GM21576 (cell line): ENCODE results near the gene LYSMD1.
A peak's percentile ranks its signal among the peaks of the same experiment; 100 is the strongest.

ENCODE experiments used
- ATAC-seq: cut with Tn5 transposase; IDR thresholded peaks from one replicate; pipeline ENCODE4 v1.9.1; 2021; ENCODE audit warnings: mild to moderate bottlenecking, moderate library complexity; ENCODE audit not compliant: unreplicated experiment

The LYSMD1 gene

DNA sequence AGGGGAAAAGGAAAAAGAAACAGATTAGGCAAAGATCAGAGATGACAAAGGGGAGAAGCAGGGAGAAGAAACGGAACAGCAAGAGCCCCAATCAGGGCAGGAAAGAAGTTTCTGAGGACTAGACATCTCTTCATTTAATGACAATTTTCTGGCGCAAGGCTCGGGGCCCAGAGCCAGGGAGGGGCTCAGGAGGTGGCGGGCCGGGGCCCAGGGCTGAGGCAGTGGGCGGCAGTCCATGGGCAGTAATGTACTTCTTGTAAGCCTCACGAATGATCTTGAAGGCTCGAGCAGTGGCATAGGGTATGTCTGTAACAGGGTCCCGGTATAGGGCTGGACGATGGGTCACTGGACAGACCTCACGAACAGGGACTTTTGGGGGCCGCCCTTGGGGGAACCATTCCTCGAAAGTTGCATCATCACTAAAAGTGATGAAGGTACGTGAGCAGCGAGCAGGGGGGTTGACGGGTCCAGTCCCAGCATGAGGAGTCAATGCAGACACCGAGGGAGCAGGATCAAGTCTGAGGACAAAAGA, 10.9 kb upstream of the LYSMD1 start:
- no peak for ATAC-seq

- no peak for ATAC-seq
These were observed 10.2 kb upstream of the LYSMD1 start, which contains the start of gene TMOD4 for GRCh38 chr1:151175863-151176262. Gene TMOD4 (minus strand): TSS chr1:151175981. CDS start chr1:151174875, 1,106 bp downstream.

DNA sequence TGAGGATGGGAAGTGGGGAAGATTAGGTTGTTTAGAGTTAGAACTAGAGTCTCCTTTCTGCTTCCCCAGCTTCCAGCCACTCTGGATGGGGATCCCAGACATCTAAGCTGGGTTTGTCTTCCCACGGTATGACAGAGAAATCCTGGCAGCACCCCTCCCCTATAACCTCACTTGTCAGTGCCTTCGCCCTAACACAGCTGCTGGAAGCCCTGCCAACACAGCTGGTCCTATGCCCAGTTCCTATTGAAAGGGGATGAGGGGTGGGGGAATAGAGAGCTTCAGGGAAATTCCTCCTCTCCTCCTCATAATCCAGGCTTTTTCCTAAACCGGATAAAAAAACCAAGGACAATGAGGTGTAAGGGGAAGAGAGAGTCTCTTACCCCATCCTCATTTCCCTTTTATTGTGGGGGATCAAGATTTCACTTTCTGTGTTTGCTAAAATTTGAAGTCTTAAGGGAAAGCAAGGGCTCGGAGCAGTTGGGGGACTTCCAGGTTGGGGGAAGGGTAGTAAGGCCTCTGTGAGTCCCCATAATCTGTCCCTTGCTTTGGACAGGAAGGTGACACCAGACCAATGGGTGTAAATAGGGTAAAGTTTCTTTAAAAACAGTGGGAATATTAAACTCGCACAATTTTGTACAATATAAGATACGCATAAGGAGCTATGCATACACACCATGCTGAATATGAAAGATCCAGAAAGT, 9.5 kb upstream of the LYSMD1 start:
- ATAC-seq: no peak

- ATAC-seq: no peak
These were observed 5.5 kb upstream of the LYSMD1 start for GRCh38 chr1:151171190-151171589.

DNA sequence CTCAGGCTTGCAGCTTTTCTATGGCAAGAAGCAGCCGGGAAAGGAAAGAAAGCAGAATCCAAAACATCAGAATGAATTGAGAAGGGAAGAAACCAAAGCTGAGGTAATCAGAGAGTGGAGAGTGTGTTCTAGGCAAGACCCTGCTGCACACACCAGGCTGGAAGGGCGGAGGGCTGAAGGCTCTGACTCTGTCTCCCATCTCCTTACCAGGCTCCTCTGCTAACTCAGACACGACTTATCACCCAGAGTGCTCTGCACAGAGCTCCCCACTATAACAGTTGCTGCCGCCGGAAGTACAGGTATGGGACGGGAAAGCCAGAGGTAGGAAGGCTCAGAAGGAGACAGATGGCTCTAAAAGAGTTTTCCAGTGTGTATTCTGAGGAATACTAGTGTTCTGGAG, 1.4 kb upstream of the LYSMD1 start:
- no peak for ATAC-seq

DNA sequence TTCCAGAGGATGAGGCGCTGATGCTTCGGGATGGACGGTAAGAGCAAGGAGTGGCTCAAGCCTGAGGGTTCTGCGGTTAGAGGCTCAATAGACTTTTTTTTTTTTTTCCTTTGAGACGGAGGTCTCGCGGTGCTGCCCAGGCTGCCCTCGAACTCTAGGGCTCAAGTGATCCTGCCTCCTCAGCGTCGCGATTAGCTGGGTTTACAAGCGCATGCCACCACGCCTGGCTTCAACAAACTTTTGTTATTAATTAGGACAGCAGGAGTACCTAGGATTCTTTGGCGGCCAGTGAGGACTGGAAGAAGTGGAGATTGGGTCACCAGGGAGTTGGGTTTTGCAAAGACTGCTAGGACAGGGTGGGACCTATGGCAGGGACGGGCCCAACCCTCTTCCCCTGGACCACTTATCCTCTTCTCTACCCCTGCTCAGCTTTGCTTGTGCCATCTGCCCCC, 829 bp upstream of the LYSMD1 start:
- no peak for ATAC-seq

DNA sequence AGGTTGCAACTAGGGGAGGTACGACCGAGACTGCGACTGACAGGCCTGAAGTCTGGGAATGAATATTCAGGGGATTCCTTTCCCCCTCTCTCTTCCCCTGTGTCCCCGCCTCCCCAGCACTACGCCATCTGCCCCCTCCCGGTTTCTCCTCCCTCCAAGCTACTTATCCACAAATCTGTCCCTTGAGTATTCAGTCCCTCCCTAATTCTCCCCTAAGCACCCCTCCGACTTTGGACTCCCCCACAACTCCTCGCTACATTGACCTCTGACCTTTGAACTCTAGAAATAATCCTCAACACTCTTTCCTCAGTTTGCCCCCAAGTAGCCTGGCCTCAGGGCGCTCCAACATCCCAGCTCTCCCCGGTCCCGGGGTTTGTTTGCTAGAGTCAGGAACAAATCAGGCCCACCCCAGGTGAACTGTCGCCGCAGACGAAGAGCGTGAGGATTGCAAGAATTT, 393 bp downstream of the LYSMD1 start:
- no peak for ATAC-seq

DNA sequence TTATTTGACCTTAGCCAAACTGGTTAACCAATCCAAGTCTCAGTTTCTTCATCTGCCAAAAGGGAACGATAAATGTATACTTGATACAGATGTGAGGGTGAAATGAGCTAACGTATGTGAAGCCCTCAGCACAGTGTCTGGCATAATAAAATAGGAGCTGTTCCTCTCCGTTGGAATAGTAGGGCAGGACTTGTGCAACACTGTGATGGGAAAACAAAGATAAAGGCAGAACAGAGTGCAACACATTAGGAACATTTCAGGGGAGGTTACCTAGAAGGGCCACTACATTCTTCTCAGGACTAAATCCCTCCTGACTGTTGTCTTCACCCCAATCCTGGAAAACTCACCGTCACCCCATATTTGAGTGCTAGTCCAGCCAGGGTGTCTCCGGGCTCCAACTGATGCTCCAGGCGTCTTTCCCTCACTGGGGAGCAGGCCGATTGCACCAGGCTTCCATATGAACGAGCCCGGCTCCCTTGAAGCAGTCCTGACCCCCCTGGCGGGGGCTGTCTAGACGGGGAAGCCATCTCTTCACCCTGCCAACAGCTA, 896 bp downstream of the LYSMD1 start:
- ATAC-seq: no peak

DNA sequence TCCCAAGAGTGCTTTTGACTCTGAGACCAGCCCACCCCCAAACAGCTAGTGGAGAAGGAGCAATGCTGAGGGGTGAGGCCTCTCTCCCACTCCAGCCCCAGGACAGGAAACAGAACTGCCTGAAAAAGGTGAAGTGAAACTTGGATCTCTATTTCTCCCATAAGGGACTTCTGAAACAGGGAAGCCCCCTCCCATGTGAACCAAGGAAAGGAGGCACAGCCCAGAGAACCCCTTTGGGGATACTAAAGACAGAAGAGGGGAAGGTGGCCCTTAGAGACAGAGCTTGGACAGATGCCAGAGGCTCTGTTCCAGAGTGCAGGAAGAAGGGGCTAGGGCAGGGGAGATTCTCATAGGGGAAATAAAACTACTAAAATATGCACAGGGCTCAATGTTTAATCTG, 6.3 kb downstream of the LYSMD1 start:
- no peak for ATAC-seq

- no peak for ATAC-seq
These were observed 6.9 kb downstream of the LYSMD1 start for GRCh38 chr1:151158751-151159251.

DNA sequence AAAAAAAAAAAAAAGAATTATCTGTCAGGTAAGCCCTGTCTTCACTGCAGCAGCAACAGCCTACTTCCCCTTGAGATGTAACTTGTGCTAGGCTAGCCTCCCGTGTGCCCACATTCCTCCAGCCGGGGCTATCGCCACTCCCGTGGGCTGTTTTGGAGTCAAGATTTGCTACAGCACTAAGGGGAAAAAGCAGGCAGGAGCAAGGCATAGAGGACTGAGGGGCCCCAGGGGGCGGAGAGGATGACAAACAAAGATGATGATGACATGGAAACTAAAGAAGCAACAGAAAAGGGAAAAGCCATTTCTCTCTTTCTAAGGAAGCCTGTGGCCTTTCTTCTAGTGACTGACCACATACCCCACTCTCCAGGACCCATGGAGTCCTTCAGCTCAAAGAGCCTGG, 7.4 kb downstream of the LYSMD1 start:
- ATAC-seq: no peak

DNA sequence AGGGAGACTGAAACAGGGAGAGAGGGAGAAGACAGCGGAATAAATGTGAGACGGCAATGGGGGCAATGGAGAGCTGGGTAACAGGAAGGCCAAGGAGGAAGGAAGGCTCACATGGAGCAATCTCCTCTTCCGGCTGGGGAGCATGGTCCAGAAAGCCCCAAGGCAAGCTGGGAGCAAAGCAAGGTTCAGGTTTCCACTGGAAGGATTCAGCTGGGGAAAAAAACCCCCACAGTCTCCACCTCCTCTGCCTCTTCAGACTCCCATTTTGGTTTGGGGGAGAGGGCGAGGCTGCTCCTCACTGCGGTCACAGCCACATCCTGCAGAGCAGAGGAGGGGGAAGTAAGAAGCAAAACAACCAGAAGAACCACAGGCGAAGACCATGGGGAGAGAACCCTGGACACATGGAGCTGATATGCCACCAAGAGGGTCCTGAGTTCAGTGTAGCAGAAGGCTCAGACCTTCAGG, 8.6 kb downstream of the LYSMD1 start:
- no peak for ATAC-seq

DNA sequence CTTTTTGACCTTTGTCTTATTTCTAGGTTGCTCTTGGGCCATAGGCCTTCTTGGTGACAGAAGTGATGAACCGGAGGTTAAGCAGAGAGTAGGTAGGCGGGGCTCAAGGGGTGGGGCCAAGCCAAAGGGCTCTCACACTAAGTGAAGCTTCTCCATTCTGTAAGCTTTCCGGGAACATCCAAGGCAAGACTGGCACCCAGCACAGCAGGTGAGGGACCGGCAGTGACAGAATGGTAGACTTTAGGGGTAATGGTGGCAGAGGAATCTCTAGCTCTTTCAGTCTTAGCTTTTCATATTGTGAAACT, 9.2 kb downstream of the LYSMD1 start, which contains the start of gene TNFAIP8L2:
TSS of gene TNFAIP8L2 (plus strand) at position 135 of the 305 bp plus-strand sequence. CDS start 2,049 bp downstream, outside the sequence.
- ATAC-seq: peak; percentile 73

DNA sequence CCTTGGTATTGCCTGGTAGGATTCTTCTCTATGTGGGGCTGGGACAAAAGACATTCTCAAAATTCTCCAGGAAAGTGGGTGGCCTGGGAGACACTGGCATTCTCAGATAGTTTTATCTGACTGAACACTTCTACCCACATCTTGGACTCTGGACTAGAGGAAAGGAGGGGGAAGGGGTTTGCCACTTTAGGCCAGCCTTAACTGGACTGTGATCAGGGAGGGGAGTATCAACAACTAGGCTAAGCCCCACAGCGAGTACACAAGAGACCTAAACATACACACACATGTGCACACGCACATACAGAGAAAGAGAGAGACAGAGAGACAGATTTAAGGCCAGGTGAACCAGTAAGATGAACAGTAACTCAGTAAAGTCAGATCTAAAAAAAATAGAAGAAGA, 18.0 kb downstream of the LYSMD1 start:
- no peak for ATAC-seq

DNA sequence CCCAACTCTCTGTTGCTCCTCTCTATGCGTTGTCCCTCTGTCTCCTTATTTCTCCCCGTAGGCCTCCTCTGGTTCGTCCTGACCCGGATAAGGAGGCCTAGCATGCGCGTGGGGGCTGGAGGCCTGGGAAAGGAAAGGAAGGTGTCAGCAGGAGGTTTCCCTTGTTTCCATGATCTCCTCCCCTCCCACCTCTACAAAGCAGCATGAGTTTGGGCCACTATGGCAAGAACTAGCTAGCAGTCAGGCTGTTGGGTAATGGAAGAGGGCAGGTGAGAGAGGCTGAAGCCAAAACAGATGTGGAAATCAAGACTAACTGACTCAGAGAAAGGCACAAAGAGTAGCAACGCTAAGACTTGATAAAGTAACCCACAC, 18.6 kb downstream of the LYSMD1 start:
- ATAC-seq: no peak

DNA sequence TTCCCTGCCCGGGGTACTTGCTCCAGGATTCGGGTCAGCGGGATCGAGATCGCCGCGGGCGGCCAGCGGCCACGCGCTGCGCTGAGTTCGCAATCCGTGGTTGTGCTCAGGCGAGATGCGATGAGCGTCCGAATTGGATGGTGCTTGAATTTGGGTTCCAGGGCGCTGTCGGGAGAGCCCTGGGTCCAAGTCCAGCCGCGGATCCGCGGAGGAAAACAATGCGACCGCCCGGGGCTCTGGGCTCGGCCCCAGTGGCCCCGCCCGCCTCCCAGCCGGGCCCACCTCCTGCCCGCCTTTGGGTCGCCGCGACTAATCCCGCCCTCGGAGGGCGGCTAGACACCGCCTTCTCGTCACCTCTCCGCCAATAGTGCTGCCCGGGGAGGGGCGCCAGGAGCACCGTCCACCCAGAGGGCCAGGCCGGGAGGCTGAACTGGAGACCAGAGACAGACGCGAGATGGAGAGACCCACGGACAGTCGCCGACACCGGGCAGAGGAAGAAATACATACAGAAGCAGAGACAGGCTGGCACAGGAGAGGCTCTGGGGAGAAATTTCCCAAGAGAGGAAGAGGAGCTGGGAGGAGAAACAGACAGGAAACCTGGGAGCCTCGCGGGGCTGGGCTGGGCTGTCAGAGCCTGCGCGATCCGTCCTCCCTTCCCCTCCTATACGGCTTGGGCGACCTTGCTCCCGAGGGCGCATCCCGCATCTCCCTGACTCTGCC, 19.1 kb downstream of the LYSMD1 start, which contains the start of gene SEMA6C:
TSS of gene SEMA6C (minus strand) at position 220 of the 720 bp plus-strand sequence. CDS start 4,010 bp downstream, outside the sequence.
- peak; percentile 98 for ATAC-seq

GRCh38 chr1:151146072-151146411, 19.7 kb downstream of the LYSMD1 start:
- ATAC-seq: peak; percentile 7

GRCh38 chr1:151145304-151146071, 20.2 kb downstream of the LYSMD1 start:
- ATAC-seq: no peak

DNA sequence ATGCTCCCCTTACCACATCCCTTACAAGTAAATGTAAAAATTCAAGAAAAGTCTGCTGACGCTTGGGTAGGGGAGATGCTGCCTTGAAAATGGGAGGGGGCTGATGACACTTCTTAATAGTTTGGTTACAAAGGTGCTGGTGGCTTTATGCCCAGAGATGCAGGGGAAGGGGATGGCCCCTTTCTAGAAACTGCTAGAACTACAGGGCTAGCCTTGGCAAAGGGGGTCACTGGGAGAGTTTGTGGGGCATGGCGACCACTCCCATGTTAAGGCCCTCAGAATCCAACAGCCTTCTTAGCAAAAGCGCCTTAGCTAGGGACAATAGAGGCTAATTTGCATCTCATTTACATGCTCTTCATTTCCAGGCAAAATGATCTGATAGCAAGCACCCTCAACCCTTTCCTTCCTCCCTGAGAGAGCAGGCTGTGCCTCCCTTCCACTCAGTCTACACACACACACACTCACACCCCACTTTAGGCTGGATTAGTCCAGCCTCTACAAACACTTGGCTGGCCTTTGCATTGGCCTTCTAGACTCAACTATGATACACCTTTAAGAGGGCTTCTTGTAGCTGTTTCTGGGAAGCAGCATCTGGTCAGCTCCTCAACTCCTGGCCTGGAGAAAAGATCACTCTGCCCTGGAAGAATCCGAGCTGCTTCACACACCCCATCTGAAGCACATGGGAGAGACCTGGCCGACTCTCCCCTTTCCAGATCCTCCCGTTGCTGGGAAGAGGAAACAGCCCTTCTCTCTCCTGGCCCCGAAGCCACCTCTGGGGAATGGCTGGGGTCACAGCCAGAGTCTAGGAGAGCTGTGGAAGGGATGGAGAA, 21.0 kb downstream of the LYSMD1 start:
- no peak for ATAC-seq

- ATAC-seq: no peak
These were observed 21.7 kb downstream of the LYSMD1 start for GRCh38 chr1:151143986-151144385.
